ENCODE measurements around the gene CBX8.
A peak's percentile ranks its signal among the peaks of the same experiment; 100 is the strongest.

GRCh38 chr17:79800325-79801155 is 3.7 kb upstream of the CBX8 start:
- TF ChIP-seq CTCF (conservative IDR thresholded peaks at IDR 0.05 in 1 of 2, IDR thresholded peaks at IDR 0.05 in 1 of 2; ENCODE audit: extremely low read depth in 1 of 2, insufficient read depth in 1 of 2, low read depth in 1 of 2, low read length in 2 of 2) (no peak), EZH2 (IDR thresholded peaks at IDR 0.05; ENCODE audit: borderline replicate concordance, low read length) (peak; percentile 47)

Data from mammary epithelial cell (primary cell).